ENCODE measurements around the gene MDM2. TPM values are rescaled to one million over a fixed set of nuclear protein-coding genes. Genes with fewer than 3 reads are reported as not detected.

Gene MDM2
- total RNA-seq, 1 experiment from 2014 or later, result 159 TPM

DNA sequence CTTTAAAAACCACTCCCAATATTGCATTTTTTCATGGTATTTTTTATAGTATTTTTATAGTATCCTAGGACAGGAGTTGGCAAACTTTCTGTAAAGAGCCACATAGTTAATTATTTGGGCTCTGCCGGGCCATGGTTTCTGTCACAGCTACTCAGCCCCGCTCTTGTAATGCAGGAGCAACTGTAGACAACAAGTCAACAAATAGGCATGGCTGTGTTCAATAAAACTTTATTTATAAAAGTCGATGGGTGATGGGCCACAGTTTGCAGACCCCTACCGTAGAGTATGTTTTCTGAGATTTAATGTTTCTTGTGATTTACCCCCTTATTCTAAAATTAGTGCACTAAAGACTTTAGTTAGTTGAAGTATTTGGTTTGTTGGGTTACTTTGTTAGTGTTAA, 25.5 kb downstream of the MDM2 start:
- H3K9me3 Mint-ChIP-seq, result no peaks in the 10 kb centered on the region
- Histone ChIP-seq H3T11ph (ENCODE audit: low read length) (no peak overlapping the region), H3K9me3 (ENCODE audit: control insufficient read depth, low read depth, low read length) (no peaks in the 10 kb centered on the region), H2BK15ac (ENCODE audit: low read depth, low read length) (no peak overlapping the region), H3K23me2 (ENCODE audit: insufficient read length, low read depth, low read length, poor library complexity, severe bottlenecking) (no peaks in the 10 kb centered on the region), H3K56ac (ENCODE audit: insufficient read length, low read depth, low read length) (no peak overlapping the region), H2BK120ac (ENCODE audit: low read depth, low read length, poor library complexity, severe bottlenecking) (no peak overlapping the region), H3K79me1 (ENCODE audit: insufficient read depth, low read depth, low read length, poor library complexity, severe bottlenecking) (no peaks in the 10 kb centered on the region), H3K9ac (ENCODE audit: extremely low read depth, insufficient read length, low read length) (no peak overlapping the region), H2AK5ac (ENCODE audit: insufficient read length, low read length) (no peak overlapping the region), H3K27me3 (ENCODE audit: insufficient read depth, low read length) (no peaks in the 10 kb centered on the region), H3K23ac (ENCODE audit: insufficient read length, low read depth, low read length) (no peak overlapping the region), H3K4ac (ENCODE audit: low read depth, low read length) (no peak overlapping the region), H2BK12ac (ENCODE audit: insufficient read length, low read depth, low read length) (no peak overlapping the region), H3K18ac (ENCODE audit: insufficient read length, low read depth, low read length) (no peak overlapping the region), H2AFZ (ENCODE audit: low read length) (no peak overlapping the region), H3K27ac (ENCODE audit: insufficient read length, low read depth, low read length) (no peak overlapping the region), H2BK5ac (ENCODE audit: insufficient read length, low read length) (no peak overlapping the region), H3K14ac (ENCODE audit: insufficient read depth, low read length) (no peak overlapping the region), H3K79me2 (ENCODE audit: insufficient read depth, low read length) (no peaks in the 10 kb centered on the region), H3K4me1 (ENCODE audit: insufficient read depth, low read length) (no peaks in the 10 kb centered on the region), H4K20me1 (ENCODE audit: control insufficient read depth, insufficient read depth, insufficient read length) (no peaks in the 10 kb centered on the region), H4K8ac (replicated peaks; ENCODE audit: insufficient read length, low read depth, low read length) (no peak overlapping the region), H4K5ac (ENCODE audit: insufficient read length, low read depth, low read length) (no peak overlapping the region), H3K4me2 (ENCODE audit: insufficient read depth, insufficient read length, low read length) (no peak overlapping the region), H2BK20ac (ENCODE audit: low read depth, low read length, poor library complexity, severe bottlenecking) (no peak overlapping the region), H4K91ac (ENCODE audit: insufficient read length, low read depth, low read length) (no peak overlapping the region)
- peaks cover 30 to 78% (median 59%) of the 10 kb centered on the region in 3 experiments for H3K36me3 Mint-ChIP-seq (ENCODE audit: insufficient read depth in 1 of 3, low read depth in 3 of 3)
- TF ChIP-seq, protein P1, sequence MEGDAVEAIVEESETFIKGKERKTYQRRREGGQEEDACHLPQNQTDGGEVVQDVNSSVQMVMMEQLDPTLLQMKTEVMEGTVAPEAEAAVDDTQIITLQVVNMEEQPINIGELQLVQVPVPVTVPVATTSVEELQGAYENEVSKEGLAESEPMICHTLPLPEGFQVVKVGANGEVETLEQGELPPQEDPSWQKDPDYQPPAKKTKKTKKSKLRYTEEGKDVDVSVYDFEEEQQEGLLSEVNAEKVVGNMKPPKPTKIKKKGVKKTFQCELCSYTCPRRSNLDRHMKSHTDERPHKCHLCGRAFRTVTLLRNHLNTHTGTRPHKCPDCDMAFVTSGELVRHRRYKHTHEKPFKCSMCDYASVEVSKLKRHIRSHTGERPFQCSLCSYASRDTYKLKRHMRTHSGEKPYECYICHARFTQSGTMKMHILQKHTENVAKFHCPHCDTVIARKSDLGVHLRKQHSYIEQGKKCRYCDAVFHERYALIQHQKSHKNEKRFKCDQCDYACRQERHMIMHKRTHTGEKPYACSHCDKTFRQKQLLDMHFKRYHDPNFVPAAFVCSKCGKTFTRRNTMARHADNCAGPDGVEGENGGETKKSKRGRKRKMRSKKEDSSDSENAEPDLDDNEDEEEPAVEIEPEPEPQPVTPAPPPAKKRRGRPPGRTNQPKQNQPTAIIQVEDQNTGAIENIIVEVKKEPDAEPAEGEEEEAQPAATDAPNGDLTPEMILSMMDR (conservative IDR thresholded peaks at IDR 0.05), result no peak
- H3K27me3 Mint-ChIP-seq (ENCODE audit: low read depth), result no peaks in the 10 kb centered on the region
- WGBS (ENCODE audit: extremely low coverage, insufficient read length, low lambda C conversion rate), result no CpG with 5 or more reads among the region's 4 CpGs
- no peak for DNase-seq
- peaks cover 9 to 32% of the 10 kb centered on the region in 2 experiments for H3K4me1 Mint-ChIP-seq
- H3K4me3 Mint-ChIP-seq, result no peak overlapping the region
- peak overlapping the region in 1 of 3 experiments; percentile 50; a peak in 1 of 7 replicates for H3K27ac Mint-ChIP-seq
